ENCODE measurements around the gene PPP1R17.

DNA sequence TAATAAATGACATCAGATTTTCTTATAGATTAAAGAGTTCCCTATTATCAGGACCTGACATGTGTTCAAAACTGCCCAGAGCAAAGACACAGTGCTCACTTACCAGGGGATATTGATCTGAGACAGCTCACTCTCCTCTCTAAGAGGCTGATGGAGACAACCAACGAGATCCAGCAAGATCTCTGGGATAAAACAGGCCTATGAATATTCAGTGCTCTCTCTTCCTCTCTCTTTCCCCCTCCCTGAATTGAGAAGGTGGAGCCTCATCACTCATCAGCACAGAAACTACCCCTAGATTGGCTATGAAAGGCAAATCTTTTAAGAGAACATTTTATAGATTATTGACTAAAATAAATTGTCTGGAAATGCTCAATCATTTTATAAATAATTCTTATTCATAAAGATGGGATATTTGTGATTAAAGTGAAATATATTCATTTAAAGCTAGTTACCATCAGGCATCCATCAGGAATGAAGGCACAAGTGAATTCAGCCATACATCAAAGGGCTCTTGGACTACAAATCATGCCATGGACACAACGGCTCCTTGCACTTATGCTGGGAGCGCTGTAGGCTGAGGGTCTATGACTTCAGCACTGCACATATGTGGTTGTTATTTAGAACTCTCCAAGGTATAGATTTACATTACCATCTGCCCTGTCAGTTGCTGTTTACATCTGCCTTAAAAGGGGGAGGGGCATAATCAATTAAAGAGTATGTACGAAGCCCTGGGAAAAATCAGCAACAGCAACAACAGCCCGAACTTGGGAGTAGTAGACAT lies 3.4 kb upstream of the PPP1R17 start:
- TF ChIP-seq, protein P1, sequence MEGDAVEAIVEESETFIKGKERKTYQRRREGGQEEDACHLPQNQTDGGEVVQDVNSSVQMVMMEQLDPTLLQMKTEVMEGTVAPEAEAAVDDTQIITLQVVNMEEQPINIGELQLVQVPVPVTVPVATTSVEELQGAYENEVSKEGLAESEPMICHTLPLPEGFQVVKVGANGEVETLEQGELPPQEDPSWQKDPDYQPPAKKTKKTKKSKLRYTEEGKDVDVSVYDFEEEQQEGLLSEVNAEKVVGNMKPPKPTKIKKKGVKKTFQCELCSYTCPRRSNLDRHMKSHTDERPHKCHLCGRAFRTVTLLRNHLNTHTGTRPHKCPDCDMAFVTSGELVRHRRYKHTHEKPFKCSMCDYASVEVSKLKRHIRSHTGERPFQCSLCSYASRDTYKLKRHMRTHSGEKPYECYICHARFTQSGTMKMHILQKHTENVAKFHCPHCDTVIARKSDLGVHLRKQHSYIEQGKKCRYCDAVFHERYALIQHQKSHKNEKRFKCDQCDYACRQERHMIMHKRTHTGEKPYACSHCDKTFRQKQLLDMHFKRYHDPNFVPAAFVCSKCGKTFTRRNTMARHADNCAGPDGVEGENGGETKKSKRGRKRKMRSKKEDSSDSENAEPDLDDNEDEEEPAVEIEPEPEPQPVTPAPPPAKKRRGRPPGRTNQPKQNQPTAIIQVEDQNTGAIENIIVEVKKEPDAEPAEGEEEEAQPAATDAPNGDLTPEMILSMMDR (IDR thresholded peaks at IDR 0.05), result no peak
- TF ChIP-seq EZH2 (IDR thresholded peaks at IDR 0.05; ENCODE audit: borderline replicate concordance, insufficient read depth, low read depth, low read length, poor library complexity, severe bottlenecking), result no peak

Data from B cell (primary cell).